Stimulated activated CD4-positive, alpha-beta T cell treated with anti-CD3 and anti-CD28 coated beads, Interleukin-2, amount 100 ng/mL, for 48 hours (primary cell): Measurements from ENCODE around the gene XYLB.

Source experiments
- DNase-seq, 2 donors: peaks; one replicate each; pipeline ENCODE4 v3.0.0-alpha.2; 2020

XYLB gene

DNA sequence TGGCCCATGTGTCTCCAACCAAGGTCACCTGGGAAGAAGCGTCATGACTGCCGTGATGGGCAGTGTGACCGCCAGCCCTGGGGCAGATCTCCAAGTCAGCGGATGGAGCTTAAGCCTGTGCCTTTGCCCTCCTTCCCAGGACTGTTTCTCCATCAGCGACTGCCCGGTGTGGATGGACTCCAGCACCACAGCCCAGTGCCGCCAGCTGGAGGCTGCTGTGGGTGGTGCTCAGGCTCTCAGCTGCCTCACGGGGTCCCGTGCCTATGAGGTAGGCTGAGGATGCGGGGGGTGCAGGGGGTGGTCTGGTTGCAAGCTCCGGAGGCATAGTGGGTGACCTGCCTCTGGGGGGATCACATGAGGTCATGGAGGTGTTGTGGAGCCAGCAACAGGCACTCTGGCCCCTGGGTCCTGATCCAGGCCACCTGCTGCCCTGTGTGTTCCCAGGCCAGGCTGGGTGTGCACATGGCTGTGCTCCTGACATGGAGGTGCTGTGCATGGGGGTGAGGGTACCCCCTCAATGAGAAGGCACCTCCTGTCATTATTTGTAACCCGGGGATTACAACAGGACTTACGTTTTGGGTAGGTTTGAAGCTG lies 19.0 kb downstream of the XYLB start:
- no peak for DNase-seq

DNA sequence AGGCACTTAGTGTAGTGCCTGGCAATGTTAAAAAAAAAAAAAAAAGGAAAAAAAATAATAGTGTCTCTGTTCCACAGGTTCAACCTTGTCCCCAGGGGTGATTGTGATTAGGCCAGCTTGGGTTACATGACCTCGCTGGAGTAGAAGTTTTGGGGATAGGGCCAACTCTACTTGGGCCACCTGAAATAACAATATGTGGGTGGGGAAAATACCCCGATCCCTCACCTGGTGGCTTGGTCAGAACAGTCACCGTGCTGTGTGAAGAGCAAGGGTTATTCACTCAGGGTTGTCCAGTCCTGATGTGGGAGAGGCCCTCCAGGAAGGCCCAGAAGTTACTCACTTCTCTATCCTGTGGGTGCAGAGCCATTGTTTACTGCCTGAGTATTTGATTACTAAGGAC lies 19.5 kb downstream of the XYLB start:
- DNase-seq = no peak

DNA sequence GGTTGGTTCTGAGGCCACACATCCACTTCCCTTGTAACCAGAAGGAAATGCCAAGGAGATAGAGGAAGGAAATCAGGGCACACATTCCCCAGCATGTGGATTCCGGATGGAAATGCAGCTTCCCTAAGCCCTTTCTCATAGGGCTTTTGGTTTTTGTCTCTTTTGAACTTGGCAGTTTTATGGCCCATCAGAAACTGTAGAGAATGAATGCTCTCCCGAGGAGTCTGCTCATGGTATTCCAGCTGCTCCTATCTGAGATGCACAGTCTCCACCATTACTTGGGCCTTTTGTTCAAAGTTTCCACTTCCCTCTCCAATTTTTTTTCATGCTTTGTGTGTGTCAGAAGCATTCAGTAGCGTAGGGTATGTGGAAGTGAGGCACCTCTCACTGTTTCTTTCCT lies 21.2 kb downstream of the XYLB start:
- no peak for DNase-seq

DNA sequence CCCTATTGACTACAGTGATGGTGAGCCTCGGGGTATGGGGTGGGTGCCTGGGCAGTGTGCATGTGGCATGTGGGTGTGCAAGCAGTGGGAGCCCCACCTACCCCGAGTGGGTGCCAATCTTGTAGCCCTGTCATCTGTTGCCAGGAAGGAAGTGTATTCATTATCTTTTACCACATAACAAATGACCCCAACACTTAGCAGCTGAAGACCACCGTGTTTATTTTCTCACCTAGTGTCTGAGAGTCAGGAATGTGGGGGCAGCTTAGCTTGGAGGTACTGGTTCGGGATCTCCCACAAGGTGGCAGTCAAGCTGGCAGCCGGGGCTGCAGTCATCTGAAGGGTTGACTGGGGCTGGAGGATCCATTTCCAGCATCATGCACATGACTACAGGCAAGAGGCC lies 21.7 kb downstream of the XYLB start:
- DNase-seq = no peak

DNA sequence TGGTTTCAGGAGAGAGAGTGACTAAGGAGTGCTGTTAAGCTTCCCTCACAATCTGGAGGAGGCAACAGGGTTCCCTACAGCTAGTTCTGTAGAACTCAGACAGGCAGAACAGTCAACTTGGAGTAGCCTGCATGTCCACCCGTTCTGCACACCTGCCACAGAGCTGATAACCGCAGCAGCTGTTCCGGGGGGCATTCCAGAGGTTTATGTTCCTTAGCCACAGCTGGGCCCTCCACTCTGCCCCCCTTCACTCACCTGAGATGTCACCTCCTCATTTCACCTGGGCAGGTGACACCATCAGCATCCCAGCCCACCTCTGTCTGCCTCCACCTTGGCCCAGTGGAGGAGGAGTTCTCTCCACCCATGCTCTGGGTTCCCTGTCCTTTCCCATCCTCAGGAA lies 22.6 kb downstream of the XYLB start:
- no peak for DNase-seq

DNA sequence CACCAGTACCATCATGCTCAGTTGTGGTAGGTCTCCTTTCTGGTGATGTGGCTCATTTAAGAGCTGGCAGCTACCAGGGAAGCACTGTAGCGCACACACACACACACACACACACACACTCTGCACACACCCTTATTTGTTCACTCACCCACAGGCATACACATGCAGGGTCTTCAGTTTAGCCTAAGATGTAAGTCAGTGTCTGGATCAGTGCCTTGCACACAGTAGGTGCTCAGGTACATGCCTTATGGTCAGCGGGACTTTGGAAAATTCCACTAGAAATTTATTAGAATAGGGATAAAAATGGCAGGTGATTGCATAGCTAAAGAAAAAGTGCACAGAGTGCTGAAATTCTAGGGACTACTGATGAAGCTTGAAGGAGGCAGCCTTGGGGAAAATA lies 23.6 kb downstream of the XYLB start:
- DNase-seq = no peak

DNA sequence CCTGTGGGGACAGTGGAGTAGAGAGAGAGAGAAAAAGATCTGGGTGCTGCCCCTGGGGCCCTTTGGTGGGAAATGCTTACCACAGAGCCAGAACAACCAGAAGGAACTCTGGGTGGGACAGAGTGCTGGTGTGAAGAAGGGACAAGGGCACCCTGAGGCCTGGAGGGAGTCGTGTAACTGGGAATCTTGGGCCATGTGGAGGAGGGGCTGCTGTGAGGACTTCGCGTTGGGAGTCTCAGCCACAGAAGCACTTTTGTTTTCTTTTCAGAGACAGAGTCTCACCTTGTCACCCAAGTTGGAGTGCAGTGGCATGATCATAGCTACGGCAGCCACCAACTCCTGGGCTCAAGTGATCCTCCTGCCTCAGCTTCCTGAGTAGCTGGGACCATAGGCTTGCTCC lies 24.3 kb downstream of the XYLB start:
- no peak for DNase-seq

DNA sequence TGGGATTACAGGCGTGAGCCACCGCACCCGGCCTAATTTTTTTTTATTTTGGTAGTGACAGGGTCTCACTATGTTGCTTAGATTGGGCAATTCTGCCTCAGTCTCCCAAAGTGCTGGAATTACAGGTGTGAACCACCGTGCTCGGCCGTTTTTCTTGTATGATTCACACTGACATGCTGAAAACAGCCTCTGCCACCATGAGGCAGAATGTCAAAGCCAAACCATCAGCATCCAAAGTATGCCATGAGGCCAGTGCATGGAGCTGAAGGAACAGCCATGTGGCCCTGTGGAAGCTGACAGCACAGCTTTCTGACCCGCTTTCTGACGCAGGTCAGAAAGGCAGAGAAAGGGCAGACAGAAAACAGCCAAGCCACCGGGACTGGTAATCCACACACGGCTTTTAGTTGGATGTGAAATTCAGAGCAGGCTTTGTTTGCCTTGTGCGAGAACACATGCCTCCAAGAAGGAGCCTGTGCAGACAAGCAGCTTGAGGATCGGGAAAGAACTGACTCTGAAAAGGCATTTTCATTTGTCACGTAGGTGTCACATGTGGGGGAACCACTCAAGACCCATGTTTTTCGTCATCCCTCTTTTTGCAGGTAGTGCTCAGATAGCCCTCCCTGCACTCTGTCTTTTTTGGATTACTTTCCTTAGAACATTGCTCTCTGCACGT lies 25.1 kb downstream of the XYLB start:
- no peak for DNase-seq

DNA sequence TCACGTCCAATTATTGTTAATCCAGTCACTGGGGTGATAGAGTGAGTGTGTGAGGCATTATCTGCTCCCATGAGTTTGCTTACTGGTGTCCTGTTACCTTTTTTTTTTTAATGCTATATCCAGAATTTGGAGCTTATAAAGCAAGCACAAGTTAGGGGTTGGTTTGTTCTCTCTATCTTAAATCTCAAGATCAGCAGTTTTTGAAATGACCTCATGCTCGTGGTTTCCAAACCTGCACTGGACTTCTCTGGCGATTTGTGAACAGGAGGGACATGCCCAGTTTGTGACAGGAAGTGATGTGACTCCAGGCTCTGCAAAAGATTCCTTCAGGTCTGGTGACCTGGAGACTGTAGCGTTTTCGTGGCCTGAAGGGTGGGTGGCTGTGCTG lies 25.6 kb downstream of the XYLB start:
- DNase-seq = no peak

DNA sequence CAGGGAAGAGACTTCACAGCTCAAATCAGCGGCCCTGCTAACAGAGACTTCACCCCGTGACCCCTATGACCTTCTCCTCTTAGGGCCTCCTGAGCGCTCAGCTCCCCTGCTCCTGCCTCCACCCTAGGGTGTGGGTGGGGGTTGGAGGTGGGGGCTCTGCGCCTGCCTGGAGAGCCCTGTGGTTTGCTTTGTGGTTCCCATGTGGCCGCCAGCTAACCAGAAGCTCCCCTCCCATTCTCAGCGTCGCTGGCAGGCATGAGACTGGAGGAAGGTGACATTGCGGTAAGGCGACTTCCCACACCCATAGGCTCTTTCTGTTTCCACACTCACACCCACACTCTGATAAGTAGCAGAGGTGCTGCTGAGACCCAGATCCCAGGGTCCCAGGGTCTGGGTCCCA lies 27.6 kb downstream of the XYLB start:
- peak in 1 of 2 donors; percentile 3 for DNase-seq

DNA sequence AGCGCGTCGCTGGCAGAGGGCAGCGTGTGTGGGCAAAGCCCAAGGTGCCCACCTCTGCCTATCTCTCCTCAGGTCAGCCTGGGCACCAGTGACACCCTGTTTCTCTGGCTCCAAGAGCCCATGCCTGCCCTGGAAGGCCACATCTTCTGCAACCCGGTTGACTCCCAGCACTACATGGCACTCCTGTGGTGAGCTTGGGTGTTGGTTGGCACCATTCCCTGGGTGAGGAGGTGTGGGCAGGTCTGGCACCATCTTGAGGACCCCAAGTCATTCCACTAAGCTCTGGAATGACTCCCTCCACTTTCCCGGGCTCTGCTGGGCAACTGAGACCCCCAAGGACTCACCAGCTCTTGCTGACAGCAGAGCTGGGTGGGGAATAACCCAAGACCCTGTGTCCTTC lies 28.5 kb downstream of the XYLB start:
- no peak for DNase-seq

DNA sequence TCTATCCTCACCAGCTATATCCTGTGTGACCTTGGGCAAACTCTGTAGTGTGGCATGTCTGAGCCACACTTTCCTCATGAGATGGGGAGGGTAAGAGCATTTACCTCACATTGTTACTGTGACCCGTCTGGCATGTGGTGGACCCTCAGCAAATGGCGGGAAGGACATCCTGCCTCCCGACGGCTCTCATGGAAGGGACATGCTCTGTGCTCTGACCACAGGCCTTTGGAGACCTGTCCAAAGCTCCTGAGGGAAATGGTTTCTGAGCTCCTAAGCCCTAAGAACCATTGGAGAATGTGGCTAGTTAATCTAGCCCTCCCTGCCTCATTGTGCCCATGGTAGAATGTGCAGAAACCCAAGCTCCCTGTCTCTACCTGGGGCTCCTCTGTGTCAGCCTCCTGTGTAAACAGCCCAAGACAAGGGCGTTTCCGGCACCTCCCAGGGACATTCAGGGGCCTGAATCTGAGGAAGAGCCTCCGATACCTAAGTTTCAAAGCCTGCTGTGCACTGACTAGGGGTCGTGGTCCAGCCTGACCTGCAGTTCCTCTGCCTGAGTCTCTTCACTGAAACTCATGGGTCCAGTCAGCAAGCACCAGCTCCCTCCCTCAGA lies 29.0 kb downstream of the XYLB start:
- DNase-seq = no peak

DNA sequence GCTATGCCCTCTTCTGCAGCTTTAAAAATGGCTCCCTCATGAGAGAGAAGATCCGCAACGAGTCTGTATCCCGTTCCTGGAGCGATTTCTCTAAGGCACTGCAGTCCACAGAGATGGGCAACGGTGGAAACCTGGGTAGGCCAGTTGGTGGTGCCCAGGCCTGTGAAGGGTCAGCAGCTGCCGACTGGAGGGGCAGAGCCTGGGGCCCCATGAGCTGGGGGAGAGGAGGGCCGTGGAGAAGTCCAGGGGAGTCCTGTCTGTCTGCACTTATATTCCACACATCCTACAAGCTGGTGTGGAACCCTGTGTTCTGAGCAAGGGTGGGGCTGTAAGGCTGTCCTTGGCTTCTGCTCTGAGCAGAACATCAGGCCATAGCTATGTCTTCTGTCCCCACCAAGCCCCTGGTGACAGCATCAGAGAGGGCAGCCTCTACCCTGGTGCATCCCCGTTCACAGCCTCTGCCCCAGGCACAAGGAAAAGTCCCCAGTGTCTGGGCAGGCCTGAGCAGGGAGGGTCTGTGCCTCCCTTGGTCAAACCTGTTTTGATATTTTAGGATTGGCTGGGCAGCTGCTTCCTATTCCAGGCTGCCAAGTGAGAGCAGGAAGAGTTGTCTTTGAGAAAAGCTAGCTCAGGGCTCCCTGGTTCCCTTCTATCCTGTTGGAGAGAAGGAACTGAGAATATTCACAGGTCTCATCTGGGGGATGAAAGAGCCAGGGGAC lies 29.7 kb downstream of the XYLB start:
- DNase-seq = no peak

DNA sequence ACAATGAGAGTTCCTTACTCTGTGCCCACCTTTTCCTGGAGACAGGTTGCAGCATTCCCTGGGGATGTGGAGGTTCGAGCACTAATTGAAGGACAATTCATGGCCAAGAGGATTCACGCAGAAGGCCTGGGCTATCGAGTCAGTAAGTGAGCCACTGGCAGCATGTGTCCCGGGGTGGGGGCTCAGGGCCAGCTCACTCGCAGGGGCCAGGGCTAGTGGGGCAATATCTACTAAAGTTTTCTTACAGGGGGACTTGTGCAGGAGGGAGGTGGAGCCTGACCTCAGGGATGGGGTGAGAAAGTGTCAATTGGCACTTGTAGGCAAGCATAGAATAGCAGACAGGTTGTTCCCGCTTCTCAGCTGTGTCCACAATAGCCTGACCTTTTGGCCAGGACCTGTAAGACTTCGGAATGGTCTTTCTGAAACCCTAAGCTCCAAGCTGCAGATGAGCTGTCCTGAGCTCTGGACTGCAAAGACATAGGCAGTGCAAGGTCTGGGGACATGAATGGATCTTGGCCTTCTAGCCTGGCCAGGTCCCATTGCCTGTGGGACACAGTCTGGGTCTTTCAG lies 32.7 kb downstream of the XYLB start:
- no peak for DNase-seq

DNA sequence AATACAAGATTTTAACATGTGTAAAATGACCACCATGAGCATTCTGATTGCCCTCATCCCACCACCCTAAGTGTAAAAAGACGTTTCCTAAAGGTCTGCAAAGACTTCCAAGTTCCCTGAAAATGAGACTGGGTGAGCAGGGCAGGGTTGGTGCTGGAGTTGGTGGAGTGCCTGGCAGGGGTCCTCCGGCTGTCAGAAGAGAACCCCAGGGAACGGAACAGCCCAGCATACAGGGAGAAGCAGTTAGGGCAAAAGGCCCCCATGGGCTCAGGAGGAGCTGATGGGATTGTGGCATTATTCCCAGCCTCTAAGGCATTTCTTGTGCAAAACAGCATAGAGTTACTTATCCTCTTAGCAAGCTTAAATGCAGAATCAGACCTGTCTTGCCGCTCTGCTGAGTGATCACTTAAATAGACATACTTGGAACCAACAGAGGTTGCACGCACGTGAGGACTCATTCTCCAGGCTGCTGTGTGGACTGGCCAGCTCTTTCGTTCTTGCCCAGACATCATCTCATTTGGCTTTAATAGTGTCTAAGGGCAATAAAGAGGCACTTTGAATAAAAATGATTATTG lies 36.0 kb downstream of the XYLB start:
- DNase-seq = no peak

DNA sequence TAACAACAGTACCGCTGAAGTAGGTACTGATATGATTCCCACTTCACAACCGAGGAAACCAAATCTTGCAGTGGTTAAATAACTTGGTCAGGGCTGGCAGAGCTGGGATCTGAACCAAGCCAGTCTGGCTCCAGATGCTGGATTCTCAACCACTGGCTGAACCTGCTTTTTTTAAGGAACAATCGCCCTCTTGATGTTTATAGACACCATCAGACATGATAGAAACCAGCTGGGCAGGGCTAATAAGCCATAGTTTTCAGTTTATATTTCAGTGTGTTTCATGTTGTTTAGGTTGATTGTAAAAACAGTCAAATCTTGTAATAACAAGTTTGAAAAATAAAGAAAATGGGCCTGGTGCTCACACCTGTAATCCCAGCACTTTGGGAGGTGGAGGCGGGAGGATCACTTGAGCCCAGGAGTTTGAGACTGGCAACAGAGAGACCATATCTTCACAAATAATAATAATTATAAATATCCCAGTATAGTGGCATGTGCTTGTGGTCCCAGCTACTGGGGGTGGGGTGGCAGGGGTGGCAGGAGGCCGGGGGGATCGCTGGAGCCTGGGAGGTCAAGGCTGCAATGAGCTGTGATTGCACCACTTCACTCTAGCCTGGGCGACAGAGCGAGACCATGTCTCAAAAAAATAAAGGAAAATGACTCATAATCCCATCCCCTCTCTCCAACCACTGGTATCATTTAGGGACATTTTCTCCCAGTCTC lies 36.7 kb downstream of the XYLB start:
- no peak for DNase-seq

DNA sequence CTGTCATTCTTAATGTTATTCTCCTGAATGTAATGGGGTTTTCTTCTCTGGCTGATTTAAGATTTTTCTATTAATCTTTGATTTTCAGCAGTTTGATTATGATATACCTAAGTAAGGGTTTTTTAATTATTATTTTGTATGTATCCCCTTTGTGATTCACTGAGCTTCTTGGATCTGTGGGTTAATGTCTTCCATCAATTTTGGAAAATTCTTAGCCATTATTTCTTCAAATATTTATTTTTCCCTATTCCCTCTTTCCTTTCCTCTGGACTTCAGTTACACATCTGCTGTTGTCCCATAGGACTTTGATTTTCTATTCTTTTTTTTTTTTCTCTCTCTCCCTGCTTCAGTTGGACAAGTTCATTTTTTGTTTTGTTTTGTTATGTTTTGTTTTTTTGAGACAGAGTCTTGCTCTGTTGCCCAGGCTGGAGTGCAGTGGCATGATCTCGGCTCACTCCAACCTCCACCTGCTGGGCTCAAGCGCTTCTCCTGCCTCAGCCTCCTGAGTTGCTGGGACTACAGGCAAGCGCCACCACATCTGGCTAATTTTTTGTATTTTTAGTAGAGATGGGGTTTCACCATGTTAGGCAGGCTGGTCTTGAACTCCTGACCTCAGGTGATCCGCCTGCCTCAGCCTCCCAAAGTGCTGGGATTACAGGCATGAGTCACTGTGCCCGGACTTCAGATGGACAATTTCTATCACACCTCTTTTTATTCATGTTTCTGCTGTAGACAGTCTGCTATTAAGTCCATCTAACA lies 40.6 kb downstream of the XYLB start:
- DNase-seq = no peak

DNA sequence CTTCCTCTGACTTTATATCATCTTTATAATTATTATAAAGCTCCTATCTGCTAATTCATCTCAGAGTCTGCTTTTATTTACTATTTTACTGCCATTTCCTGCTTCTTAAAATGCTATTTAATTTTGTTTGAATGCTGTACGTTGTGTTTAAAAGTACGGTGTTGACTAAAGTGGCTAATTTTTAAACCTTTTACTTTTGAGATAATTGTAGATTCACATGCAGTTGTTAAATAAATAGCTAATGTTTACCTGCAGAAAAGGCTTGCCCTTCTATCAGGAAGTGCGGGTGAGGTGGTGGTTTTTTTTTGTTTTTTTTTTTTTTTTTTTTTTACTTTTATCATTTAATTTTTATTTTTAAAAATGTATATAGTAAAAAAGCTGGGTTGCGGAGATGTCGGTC lies 41.3 kb downstream of the XYLB start:
- DNase-seq = no peak

DNA sequence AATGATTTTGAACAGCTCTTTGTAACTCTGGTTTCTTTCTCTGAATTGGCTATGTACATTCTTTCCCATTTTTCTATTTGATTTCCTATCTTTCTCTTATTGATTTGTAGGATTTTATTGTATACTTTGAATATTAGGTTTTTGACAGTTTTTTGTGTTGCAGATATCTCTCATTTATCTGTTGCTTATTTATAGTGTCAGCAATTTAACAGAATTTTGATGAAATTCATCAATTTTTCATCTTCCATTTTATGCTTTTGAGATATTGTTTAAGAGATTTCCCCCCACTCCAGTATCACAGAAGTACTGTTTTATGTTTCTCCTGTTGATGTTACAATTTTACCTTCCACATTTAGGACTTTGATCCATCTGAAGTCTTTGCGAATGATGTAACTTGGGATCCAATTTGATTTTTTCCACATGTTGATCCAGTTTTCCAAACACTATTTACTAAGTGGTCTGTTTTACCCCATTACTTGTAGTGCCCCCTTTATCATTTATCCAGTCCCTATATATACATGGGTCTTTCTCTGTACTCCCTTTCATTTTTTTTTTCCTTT lies 46.1 kb downstream of the XYLB start:
- no peak for DNase-seq

DNA sequence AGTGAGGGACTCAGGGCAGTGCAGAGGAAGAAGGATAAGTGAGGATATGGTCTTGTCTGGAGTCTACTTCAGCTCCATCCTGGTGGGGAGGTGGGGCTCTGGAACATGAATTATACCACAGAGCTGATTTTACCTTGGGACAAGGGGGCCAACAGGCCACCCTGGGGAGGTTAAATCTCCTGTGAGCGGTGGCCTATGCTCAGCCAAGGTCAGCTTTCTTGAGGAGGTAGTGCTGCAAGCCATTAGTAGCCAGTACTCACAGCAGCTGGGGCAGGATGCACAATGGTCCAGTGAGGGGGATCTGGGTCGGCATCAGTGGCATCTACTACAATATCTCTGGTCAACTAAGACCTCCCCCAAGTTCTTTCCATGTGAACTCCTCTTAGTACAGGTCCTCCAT lies 49.7 kb downstream of the XYLB start:
- DNase-seq = no peak

DNA sequence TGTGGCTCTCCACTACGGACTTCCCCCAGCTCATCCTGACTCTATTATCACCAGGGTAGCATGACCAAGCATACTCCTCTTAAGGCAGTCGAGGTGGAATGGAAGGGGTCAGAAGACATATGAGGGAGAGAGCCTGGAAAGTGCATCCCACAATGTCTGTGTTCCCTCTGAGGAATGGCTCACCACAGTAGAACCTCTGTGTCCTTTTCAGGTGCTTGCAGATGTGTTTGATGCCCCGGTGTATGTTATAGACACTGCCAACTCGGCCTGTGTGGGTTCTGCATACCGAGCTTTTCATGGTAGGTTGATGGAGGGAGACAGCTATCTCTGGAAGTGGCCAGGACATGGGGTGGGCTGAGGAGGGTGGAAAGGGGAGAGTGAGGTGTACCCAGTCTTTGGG lies 50.3 kb downstream of the XYLB start:
- no peak for DNase-seq

DNA sequence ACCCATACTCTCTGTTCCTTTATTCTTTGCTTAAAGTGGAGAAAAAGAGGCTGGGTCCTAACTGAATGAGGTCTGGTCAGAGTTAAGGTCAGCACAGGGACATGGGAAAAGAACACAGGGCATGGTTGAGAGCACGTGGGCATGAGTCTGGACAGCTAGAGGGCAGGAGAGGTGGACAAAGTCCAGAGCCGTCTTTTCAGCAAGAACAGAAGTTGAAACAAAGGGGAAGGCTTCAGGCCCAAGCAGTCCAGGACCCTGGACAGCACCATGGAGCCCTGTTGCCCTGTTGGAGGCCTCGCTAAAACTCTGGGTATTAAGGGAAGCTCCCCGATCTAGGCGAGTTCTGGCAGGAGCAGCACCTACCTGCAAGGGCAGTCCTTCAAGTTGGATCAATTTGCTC lies 50.7 kb downstream of the XYLB start:
- peak in 1 of 2 donors; percentile 4 for DNase-seq
